ENCODE results near the gene NUDT1. TPM values are rescaled to one million over a fixed set of nuclear protein-coding genes. Genes with fewer than 3 reads are reported as not detected.
"Not testable (repeated sequence)": the region's sequence is repeated elsewhere in the genome, so short reads cannot be mapped to it uniquely, and the experiment has no call there.

NUDT1 gene
- total RNA-seq, 1 experiment from 2014 or later, result 42.2 TPM

- DNase-seq (ENCODE audit: extremely low read depth, low read depth), result no peak
Measured at GRCh38 chr7:2264158-2264557, 22.1 kb downstream of the NUDT1 start.

GRCh38 chr7:2266911-2267310, 24.9 kb downstream of the NUDT1 start:
- DNase-seq (ENCODE audit: extremely low read depth, low read depth), result no peak

GRCh38 chr7:2269089-2269990, 27.3 kb downstream of the NUDT1 start:
- not testable (repeated sequence) for DNase-seq (ENCODE audit: extremely low read depth, low read depth)

GRCh38 chr7:2269991-2270460, 28.0 kb downstream of the NUDT1 start:
- no peak for DNase-seq (ENCODE audit: extremely low read depth, low read depth)

- DNase-seq (ENCODE audit: extremely low read depth, low read depth), result no peak
Measured at GRCh38 chr7:2270495-2270894, 28.5 kb downstream of the NUDT1 start.

- no peak for DNase-seq (ENCODE audit: extremely low read depth, low read depth)
Measured at GRCh38 chr7:2271273-2272026, 29.4 kb downstream of the NUDT1 start.

- no peak for DNase-seq (ENCODE audit: extremely low read depth, low read depth)
Measured at GRCh38 chr7:2272031-2272430, 30.0 kb downstream of the NUDT1 start.

- no peak for DNase-seq (ENCODE audit: extremely low read depth, low read depth)
Measured at GRCh38 chr7:2273866-2274265, 31.8 kb downstream of the NUDT1 start.

- DNase-seq (ENCODE audit: extremely low read depth, low read depth), result no peak
Measured at GRCh38 chr7:2274666-2275065, 32.6 kb downstream of the NUDT1 start.

- DNase-seq (ENCODE audit: extremely low read depth, low read depth), result no peak
Measured at GRCh38 chr7:2275101-2275500, 33.1 kb downstream of the NUDT1 start.

GRCh38 chr7:2276107-2276506, 34.1 kb downstream of the NUDT1 start:
- DNase-seq (ENCODE audit: extremely low read depth, low read depth), result no peak

- no peak for DNase-seq (ENCODE audit: extremely low read depth, low read depth)
Measured at GRCh38 chr7:2278026-2278425, 36.0 kb downstream of the NUDT1 start.

- DNase-seq (ENCODE audit: extremely low read depth, low read depth), result no peak
Measured at GRCh38 chr7:2279896-2280295, 37.9 kb downstream of the NUDT1 start.

- DNase-seq (ENCODE audit: extremely low read depth, low read depth), result no peak
Measured at GRCh38 chr7:2280424-2280823, 38.4 kb downstream of the NUDT1 start.

- no peak for DNase-seq (ENCODE audit: extremely low read depth, low read depth)
Measured at GRCh38 chr7:2281541-2281940, 39.5 kb downstream of the NUDT1 start.

- DNase-seq (ENCODE audit: extremely low read depth, low read depth), result no peak
Measured at GRCh38 chr7:2282185-2282751, 40.2 kb downstream of the NUDT1 start.

- DNase-seq (ENCODE audit: extremely low read depth, low read depth), result no peak
Measured at GRCh38 chr7:2283074-2283473, 41.0 kb downstream of the NUDT1 start.

GRCh38 chr7:2287745-2288144, 45.7 kb downstream of the NUDT1 start:
- DNase-seq (ENCODE audit: extremely low read depth, low read depth), result no peak

- DNase-seq (ENCODE audit: extremely low read depth, low read depth), result no peak
Measured at GRCh38 chr7:2288503-2288902, 46.5 kb downstream of the NUDT1 start.

GRCh38 chr7:2289111-2289586, 47.1 kb downstream of the NUDT1 start:
- no peak for DNase-seq (ENCODE audit: extremely low read depth, low read depth)

GRCh38 chr7:2289621-2290020, 47.6 kb downstream of the NUDT1 start:
- DNase-seq (ENCODE audit: extremely low read depth, low read depth), result no peak

All from NCI-H460 (cell line).